GM12872 (cell line): ENCODE measurements around the gene LRP11.

ENCODE experiments used
- TF ChIP-seq, protein P1 (sequence below): IDR thresholded peaks from 3 replicates; pipeline ENCODE4 v1.5.1; 2011; ENCODE audit warnings: low read depth, mild to moderate bottlenecking, low read length, moderate library complexity; ENCODE audit not compliant: insufficient read depth

LRP11 gene

DNA sequence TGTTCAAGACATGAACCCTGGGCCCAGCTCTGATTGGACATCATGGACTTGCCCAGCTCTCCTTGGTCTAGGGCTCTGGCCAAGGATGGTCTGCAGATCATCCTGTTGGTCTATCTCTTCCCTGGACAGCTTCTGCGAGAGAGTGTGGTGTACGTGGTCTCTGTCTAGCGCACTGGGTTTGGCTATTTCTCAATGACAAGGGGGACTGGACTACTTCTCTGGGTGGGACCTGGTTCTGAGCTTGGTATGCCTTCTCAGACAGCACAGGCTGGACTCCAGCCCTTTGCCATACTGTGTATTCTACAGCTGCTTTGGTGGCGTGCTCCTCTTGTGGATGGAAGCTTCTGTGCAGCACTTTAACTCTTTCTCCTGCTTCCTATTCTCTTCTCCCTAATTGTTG, 42.2 kb upstream of the LRP11 start:
- TF ChIP-seq, protein P1, sequence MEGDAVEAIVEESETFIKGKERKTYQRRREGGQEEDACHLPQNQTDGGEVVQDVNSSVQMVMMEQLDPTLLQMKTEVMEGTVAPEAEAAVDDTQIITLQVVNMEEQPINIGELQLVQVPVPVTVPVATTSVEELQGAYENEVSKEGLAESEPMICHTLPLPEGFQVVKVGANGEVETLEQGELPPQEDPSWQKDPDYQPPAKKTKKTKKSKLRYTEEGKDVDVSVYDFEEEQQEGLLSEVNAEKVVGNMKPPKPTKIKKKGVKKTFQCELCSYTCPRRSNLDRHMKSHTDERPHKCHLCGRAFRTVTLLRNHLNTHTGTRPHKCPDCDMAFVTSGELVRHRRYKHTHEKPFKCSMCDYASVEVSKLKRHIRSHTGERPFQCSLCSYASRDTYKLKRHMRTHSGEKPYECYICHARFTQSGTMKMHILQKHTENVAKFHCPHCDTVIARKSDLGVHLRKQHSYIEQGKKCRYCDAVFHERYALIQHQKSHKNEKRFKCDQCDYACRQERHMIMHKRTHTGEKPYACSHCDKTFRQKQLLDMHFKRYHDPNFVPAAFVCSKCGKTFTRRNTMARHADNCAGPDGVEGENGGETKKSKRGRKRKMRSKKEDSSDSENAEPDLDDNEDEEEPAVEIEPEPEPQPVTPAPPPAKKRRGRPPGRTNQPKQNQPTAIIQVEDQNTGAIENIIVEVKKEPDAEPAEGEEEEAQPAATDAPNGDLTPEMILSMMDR, result no peak

DNA sequence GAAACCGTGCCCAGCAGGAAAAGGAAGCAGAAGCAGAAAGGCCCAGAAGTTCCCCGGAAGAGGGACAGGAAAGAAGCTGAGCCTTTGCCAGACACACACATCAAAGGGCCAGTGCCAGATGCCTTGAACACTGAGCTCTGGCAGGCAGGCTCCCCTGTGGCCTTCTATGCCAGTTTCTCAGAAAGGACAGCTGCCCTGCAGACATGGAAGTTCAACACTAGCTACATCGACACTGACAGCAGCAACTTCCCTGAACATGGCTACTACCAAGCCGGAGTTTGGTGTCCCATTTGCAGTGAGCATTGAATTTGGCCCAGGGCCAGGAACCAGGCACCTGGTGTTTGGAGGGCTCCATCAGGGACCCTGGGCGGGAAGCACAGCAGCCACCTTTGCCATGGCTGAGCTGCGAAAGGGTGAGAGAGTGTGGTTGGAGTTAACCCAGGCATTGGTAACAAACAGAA, 41.8 kb upstream of the LRP11 start:
- TF ChIP-seq, protein P1, result no peak

DNA sequence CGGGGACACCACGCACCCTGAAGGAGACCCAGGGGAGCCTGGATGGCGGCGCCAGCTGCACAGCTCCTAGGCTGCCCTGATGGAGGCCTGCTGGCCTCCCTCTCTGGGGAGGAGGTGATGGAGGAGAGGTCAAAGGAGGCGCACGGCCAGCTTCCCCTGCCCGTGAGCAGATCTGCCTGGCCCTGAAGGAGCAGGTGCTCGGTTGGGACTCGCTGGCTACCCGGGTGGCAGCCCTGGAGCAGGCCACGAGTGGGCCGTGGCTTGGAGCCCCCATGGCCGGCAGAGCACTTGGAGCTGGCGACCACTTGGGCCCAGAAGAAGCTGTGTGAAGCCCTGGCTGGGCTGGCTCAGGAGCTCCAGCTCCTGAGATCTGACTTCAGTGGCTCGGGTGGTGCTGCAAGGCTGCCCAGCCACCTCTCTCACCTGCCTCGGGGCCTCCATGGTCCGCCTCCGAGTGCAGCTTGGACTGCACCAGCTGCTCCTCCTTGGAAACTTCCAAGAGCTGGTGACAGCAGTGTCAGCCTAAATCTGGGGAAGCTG, 41.3 kb upstream of the LRP11 start:
- TF ChIP-seq, protein P1, result no peak

DNA sequence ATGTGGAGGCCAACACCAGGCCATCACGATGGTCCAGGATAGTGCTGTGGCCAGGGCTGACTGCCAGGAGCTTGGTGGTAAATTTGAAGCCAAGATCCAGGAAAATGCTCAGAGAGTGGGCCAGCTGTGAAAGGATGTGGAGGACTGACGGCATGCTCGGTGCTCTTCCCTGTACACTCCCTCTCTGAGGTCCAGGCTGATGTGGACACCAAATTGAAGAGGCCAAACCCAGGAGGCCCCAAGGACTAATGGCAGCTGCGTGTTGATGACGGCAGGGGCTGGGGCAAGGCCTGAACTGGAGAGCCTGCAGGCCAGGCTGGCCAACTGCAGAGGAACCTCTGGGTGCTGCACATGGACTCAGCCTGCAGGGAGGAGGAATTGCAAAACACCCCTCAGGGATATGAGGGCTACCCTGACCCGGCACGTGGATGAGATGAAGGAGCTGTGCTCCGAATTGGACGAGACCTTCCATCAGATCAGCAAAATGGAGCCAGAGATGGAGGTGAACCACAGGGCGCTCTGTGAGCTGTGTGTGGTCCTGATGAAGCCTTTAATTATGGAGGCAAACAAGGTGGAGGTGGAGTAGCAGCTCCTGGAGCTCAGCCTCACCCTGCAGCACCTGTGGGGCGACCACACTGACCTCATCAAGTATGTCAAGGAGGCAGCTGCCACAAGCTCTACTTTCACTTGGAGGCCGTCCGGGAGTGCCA, 40.7 kb upstream of the LRP11 start:
- TF ChIP-seq, protein P1, result no peak

DNA sequence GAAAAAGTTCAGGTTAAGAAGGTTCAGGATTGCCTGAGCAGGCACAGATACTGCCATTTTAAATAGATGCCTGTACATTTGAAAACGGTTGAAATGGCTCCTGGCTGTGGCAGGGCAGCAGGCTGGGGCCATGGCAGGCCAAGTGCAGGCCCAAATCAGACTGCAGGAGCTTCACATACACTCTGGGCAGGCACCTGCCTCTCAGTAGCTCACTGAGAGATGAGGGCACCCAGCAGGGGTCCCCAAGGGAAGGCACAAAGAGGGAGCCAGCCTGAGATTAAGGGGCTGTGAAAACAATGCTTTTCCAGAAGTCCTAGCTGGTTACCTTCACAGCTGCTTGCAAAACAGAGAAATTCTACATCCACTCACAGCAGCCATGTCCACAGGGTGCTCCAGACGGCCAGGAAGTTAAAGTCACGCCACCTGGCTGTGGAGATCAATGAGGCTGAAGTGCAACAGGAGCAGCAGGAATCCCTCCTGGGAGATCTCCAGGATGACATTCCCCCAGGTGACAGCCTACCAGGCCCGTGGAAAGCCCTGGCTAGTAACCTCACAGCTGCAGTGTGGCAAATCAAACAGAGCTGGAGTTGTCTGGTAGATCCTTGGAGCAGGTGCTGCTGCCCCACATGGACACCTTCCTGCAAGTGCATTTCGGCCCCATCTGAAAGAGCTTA, 39.9 kb upstream of the LRP11 start:
- TF ChIP-seq, protein P1, result no peak

DNA sequence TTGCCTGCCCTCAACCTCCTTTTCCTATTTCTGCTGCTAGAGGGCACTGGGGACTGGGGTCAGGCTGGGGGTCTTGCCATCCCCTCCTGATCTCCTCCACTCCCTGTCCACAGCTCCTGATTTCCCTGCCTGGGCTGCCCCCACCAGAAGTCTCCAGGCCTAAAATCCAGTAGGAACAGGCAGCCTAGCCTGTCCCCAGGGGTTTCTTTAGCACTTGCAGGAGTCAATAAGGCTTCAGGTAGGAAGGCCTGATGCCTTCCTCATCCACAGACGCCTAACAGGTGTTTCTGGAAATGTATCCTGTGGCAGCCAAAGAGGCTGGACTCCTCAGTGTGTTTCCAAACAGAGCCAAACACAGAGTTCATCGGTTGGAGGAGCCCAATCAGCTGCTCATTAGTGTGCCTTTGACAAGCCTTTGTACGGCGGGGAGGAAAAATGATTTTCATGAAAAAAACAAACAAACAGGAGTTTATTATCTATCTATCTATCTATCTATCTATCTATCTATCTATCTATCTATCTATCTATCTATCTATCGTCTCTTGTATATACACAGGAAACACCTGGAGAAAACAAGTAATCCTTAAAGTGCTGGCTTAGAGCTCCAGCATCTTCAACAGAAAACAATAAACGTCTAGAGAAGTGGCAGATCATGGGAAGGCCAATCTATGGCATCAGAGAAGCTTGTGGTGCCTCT, 37.4 kb upstream of the LRP11 start:
- TF ChIP-seq, protein P1, result no peak
